GM21825 (cell line): ENCODE results near the gene CTSV.
A peak's percentile ranks its signal among the peaks of the same experiment; 100 is the strongest.
"Not testable (repeated sequence)": the region's sequence is repeated elsewhere in the genome, so short reads cannot be mapped to it uniquely, and the experiment has no call there.

Experiments used
- ATAC-seq: cut with Tn5 transposase; IDR thresholded peaks from one replicate; pipeline ENCODE4 v1.9.1; 2021; ENCODE audit warnings: mild to moderate bottlenecking, moderate library complexity; ENCODE audit not compliant: unreplicated experiment

Gene CTSV

DNA sequence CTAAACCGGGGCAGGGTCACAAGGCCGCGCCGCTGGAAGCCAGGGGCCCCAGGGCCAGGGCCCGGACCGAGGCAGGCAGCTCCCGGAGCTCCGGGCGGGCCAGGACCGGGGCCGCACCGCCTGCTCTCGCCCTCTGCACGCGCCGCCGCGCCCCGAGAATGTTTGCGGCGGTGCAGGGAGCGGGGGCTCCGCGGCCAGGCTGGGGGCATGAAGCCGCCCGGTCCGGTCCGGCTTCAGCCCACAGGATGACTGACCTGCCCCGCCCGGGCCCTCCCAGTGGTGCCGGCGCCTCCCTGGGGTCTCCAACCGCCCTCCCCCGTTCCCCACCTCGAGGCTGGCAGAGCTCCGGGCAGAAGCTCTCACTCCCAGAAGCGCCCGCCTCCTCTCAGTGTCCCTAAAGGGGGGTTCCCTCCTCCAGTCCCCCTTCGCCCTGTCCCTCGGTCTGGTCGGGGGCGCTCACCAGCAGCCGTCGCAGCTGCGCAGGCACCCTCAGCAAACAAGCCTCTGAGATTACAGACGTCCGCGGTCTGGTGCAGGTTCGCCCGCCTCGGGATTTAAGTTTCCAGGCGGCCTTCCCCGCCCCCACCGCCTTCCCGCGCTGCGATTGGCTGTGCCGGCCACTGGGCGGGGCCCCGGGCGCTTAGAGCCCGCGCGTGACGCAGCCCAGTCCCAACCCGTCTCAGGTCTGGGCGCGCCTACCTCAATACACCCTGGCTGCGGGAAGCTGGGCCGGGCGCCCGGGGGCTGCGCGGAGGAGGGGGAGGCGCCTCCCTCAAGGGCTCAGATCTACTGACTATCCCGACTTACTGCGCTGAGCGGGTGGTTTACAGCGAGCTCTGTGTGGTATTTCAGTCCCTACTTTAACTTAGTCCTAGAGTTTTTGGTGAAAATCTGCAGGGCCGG, at the start of gene CTSV:
Gene CTSV (minus strand): TSS at position 532 of the 903 bp plus-strand sequence. CDS start 1,099 bp downstream, outside the sequence.
- peak; percentile 99 for ATAC-seq

DNA sequence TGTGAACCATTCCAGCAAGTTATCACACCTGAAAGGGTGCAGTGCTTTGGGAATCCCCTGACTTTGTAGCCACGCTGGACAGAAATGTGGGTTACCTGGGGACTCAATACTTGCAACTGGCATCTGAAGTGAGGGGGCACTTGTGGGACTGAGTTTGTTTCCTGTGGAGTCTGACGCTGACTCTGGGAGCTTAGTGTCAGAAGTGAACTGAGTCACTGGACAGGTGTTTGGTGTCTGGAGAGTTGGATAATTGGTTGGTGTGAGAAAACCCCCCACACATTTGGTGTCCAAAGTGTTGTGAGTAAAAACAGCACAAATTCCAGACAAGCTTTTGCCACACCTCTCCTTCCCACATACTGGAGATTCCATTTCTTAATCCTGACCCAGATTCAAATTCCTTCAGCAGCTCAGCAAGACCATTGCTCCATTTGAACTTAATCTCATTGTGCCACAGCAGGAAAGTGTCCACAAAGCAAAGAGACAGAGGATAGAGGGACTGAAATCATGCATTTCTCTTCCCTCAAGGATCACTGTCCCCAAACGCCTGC, 48.8 kb upstream of the CTSV start:
- ATAC-seq: not testable (repeated sequence)

- ATAC-seq: not testable (repeated sequence)
Measured at GRCh38 chr9:97084562-97084991, 45.6 kb upstream of the CTSV start.

GRCh38 chr9:97078362-97078761, 39.4 kb upstream of the CTSV start:
- no peak for ATAC-seq

- no peak for ATAC-seq
Measured at GRCh38 chr9:97077452-97078295, 38.7 kb upstream of the CTSV start.

DNA sequence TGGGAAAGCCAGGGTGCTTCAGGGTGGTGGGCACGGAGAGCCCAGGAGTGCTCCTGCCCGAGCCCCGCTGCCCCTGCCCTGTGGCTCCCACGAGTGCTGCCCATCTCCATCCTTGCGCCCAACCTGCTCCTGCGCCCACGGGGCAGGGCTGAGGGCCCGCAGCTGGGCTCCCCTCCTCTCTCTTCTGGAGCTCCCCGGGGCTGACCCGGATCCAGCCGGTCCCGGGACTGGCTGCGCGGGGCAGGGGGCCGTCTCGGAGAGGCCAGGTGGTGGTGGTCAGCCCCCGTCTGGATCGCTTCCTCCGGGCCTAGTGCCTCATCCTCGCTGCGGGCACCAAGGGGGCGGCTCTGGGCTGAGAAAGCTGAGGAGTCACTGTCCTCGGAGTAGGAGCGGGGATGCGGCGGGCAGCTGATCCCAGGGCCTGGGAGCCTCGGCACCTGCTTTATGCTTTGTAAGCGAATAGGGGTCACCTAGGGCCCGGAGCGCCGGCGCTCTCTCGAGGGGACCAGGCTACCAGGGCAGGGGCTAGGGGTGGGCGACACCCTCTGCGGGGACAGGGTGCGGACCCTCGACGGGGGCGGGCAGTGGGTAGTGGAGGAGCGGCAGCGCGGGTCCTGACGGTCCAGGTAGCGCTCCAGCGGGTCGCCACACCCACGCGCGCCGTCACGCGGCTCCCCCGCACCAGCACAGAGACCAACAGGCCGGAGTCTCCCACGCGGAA, 37.9 kb upstream of the CTSV start:
- not testable (repeated sequence) for ATAC-seq

DNA sequence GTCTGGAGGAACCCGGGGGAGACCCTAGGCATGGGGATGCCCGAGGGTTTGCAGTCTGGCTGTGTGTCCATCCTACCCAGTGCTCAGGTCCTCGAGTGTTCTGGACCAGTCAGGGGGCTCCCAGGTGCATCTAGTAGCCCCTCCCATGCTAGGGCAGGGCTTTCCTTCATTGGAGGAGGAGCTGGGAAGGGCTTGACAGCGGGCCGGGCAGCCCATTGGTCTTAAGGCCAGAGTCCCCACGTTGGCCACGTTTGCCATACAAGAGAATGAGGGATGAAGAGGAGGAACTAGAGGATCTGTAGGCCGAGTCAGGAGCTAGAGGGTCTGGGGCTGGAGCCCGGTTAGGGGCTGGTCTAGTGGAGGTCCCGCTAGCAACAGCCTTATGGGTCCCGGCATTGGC, 37.3 kb upstream of the CTSV start:
- ATAC-seq: no peak

- no peak for ATAC-seq
Measured at GRCh38 chr9:97075289-97075985, 36.5 kb upstream of the CTSV start.

GRCh38 chr9:97073506-97073905, 34.6 kb upstream of the CTSV start:
- no peak for ATAC-seq

- no peak for ATAC-seq
Measured at GRCh38 chr9:97072285-97072776, 33.4 kb upstream of the CTSV start.

- not testable (repeated sequence) for ATAC-seq
Measured at GRCh38 chr9:97070325-97070724, 31.4 kb upstream of the CTSV start.

DNA sequence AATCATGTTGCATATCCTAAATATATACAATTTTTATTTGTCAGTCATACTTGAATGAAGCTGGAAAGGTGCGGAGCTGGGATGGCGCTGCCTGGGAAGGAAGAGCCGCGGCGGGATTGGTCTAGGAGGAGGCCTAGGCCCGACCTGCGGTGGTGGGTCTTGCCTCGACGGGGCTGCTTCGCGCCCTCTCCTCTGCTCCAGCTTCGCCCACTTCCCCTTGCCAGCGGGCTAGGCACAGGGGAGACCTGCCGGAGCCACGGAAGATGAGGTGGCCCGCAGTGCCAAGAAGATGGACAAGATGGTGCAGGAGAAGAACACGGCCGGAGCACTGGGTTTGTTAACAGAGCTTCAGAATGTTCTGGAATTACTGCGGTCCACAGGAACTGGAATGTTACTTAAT, 28.5 kb upstream of the CTSV start:
- ATAC-seq: no peak

- ATAC-seq: no peak
Measured at GRCh38 chr9:97064176-97064575, 25.2 kb upstream of the CTSV start.

DNA sequence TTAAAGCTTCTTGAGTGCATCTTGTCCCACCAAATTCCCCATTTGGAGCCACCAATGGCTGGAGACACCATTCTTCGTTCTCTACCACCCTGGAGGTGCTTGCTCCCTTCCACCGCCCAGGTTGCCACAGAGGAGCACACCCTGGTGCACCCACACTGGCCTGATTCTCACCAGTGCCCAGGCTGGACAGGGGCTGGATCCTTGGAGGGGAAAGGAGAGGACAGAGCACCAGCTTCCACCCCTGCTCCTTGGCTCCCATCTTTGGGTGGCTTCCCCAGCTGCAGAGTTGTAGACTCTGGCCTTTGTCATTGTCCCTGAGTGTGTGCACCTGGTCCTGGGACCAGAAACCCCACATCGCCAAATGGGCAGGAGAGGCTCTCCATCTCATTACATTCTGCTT, 21.9 kb upstream of the CTSV start:
- ATAC-seq: no peak

- no peak for ATAC-seq
Measured at GRCh38 chr9:97059626-97060025, 20.7 kb upstream of the CTSV start.

- no peak for ATAC-seq
Measured at GRCh38 chr9:97057651-97058050, 18.7 kb upstream of the CTSV start.

DNA sequence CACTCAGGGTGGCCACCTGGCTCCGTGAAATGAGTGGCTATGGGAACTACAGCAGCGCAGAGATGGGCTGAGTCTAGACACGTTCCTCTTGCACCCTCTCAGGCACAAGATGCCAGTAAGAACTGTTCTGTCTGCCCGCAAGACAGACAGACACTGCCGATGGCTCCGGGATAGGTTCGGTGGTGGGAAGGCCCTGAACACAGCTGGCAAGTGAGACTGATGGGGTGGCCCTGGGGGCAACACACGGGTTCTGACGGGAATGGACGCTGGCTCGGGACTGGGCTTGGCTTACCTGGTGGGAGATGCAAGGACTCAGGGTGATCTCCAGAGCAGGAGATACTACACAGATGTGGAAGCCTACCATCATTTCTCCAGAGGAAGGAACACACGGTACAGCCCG, 16.9 kb upstream of the CTSV start:
- not testable (repeated sequence) for ATAC-seq

DNA sequence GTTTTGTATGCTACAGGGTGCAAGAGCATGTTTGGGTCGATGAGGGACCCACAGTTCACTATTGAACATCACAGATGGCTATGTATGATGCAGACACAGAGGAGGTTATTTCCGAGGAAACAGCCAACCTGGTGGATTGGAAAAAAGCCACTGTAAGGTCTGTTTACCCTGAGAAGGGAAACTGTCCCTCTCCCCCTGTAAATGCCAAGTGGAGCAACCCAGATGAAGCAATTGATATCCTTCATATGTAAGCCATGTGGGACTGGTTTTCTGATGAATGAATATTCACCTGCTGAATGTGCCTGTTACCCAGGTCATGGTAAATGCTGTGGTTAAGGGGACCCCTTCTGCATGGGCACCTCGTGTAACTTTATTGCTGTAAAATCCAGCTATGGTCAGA, 14.8 kb upstream of the CTSV start:
- no peak for ATAC-seq

DNA sequence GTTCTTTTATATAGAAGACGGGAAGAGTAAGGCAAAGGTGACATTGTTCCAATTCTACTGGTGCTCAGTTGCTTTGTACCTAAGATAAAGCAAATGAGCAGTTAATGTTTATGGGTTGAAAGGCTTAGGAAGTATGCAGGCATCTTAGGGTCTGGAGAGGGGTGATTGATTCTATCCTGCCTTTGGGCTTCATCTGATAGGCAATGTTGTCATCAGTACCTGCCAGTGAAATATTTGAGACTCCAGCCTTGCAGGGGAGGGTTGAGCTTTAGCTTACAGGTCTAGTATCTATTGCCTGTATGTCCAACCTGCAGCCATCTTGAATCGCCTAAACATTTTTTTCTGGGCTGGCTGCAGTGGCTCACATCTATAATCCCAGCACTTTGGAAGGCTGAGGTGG, 13.8 kb upstream of the CTSV start:
- no peak for ATAC-seq

DNA sequence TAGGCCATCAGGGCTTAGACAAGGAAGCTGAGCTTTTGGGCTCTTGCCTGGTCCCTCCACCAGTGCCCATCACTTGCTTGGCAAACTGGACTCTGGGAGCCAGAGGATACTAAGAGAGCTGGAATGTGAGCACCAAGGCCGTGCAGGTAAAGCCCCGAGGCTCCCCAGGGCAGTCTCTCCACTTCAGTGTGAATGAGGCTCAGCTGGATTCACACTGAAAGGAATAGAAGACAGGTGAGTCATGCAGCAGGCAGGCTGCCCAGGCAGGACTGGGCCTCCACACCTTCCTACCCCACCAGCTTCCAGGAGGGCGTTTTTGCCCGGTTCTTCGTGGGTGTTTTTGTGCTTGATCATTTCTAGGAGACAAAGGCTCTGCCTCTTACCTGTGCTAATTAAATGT, 7.3 kb upstream of the CTSV start:
- ATAC-seq: no peak
